OCI-LY1 (cell line): ENCODE results near the gene APEX1.

ENCODE experiments used
- CTCF ChIP-seq: fragments of 200-600 bp; sonication (generic), shearing (Covaris generic); IDR thresholded peaks from 2 replicates; pipeline ENCODE4 v1.5.1; 2017; ENCODE audit warnings: mild to moderate bottlenecking, antibody characterized with exemption, low read length, moderate library complexity, mixed read lengths
- EZH2 ChIP-seq: fragments of 200-600 bp; sonication (generic), shearing (Covaris generic); IDR thresholded peaks from 2 replicates; pipeline ENCODE4 v1.8.0; 2017; ENCODE audit warnings: borderline replicate concordance, mixed run types, mild to moderate bottlenecking, antibody characterized with exemption, low read length, moderate library complexity, mixed read lengths

DNA sequence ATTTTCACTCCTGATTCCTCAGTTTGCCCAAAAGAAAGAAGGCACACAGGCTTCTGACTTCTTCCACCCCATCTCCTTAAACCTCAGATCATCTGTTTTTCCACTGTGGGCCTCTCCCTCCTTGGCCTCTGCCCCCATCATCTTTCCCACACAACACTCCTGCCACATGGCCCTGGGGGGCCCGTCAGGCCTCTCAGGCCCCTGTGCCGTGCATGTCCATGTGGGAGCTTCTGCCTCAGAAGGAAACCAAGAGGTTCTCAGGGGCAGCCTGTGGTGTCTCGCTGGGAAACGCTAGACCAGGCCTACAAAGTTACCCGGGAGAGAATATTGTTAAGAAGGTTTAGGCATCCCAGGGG, 27.0 kb upstream of the APEX1 start:
- TF ChIP-seq CTCF (no peak), EZH2 (no peak)
